Stomach smooth muscle (tissue), 2 donors: ENCODE measurements around the gene CLEC16A.

Source experiments
- H3K27ac ChIP-seq: one replicate; pipeline ENCODE4 v1.7.0; 2013; ENCODE audit warnings: mild to moderate bottlenecking, low read length, inconsistent platforms
- H3K27me3 ChIP-seq, 2 donors: one replicate each; pipeline ENCODE4 v1.7.0; 2013; ENCODE audit warnings: low read length in 2 of 2; ENCODE audit not compliant: insufficient read depth in 2 of 2, control insufficient read depth in 1 of 2
- H3K36me3 ChIP-seq, 2 donors: one replicate each; pipeline ENCODE4 v1.7.0; 2013; ENCODE audit warnings: low read length in 2 of 2; ENCODE audit not compliant: control insufficient read depth in 2 of 2, insufficient read depth in 2 of 2
- H3K4me1 ChIP-seq: one replicate; pipeline ENCODE4 v1.7.0; 2013; ENCODE audit warnings: low read length; ENCODE audit not compliant: control insufficient read depth, insufficient read depth
- H3K4me3 ChIP-seq, 2 donors: one replicate each; pipeline ENCODE4 v1.7.0; 2013; ENCODE audit warnings: low read length in 2 of 2
- H3K9ac ChIP-seq, 2 donors: one replicate each; pipeline ENCODE4 v1.7.0; 2013; ENCODE audit warnings: low read length in 2 of 2, mild to moderate bottlenecking in 1 of 2
- H3K9me3 ChIP-seq, 2 donors: one replicate each; pipeline ENCODE4 v1.7.0; 2013; ENCODE audit warnings: low read length in 2 of 2; ENCODE audit not compliant: control insufficient read depth in 2 of 2
- donor health status: healthy.
- donor health status: Pancreatic carcinoma.

The CLEC16A gene

DNA sequence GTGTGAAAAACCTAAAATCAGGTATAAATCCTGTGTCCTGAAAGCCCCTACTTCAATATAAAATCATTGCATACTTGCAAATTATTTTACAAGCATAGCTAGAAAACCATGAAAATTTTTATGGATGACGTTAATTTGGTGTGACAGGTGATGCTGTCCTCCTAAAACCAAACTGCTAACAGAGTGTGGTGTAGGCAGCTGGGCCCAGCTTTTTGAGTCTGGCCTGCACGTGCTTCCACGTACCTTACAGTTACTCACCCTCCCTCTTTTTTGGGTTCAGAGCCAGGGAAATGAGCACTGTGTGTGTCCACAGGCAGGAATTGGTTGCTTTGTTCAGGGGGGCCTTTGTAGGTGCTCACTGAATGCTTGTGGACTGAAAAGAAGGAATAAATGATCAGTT, 36.4 kb downstream of the CLEC16A start:
- Histone ChIP-seq H3K27ac (peak overlapping the region; percentile 89), H3K4me1 (peaks cover 22% of the 10 kb centered on the region), H3K9ac (no peak overlapping the region), H3K4me3 (no peak overlapping the region), H3K27me3 (no peaks in the 10 kb centered on the region), H3K9me3 (no peaks in the 10 kb centered on the region), H3K36me3 (peaks cover 6 to 8% of the 10 kb centered on the region in 2 donors)

DNA sequence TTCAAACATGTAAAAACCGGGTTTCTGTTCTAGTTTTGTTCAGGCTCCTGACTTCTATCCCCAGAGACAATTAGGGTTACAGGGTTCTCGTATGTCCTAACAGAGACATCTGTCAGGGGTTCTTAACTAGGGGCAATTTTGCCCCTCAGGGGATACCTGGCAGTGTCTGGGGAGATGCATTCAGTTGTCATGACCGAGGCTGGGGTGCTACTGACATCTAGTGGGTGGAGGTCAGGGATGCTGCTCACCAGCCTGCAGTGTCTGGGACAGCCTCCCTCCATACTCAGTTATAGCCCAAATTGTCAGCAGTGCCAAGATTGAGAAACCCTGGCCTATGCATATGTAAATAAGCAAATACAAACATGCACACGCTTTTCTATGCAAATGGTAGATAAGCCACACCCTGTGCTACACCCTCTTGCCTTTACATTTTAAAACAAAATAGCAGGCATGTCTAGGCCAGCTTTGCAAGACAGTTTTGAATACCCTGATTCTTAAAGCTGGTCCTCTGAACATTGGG, 37.4 kb downstream of the CLEC16A start:
- H3K9ac ChIP-seq: no peak overlapping the region

DNA sequence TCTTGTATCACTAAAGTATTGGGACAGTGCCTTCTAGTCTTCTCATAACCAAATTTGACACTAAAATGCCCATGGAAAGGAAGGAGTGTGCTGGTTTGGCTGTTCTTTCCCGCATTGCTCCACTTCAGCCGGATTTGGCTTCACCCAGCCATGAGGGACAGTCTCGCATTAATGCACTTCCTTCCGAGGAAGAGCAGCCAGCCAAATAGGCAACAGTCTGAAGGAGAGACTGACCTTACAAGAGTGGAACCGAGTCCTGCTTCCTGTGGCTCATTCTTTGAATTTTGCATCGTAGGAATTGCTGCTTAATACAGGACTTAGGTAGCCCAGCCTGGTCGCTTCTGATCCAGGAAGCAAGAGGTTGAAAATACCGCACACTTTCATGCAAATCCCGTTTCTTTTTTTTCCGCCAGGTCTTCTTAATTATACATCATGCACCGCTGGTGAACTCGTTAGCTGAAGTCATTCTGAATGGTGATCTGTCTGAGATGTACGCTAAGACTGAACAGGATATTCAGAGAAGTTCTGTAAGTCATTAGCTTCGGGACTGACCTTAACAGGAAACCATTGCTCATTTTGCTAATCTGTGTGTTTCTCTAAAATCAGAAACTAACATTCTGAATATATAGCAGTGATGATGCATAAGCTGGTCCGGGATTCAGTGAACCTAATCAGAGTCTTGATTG, 38.2 kb downstream of the CLEC16A start:
- Histone ChIP-seq H3K27me3 (no peaks in the 10 kb centered on the region), H3K4me1 (peaks cover 22% of the 10 kb centered on the region), H3K36me3 (peaks cover 4 to 8% of the 10 kb centered on the region in 2 donors), H3K9me3 (no peaks in the 10 kb centered on the region), H3K4me3 (no peak overlapping the region), H3K27ac (no peak overlapping the region), H3K9ac (no peak overlapping the region)

More for the DNA sequence above, 37.4 kb downstream of the CLEC16A start:
- no peak overlapping the region for H3K4me3 ChIP-seq
- no peaks in the 10 kb centered on the region for H3K27me3 ChIP-seq
- H3K9me3 ChIP-seq: no peaks in the 10 kb centered on the region
- peaks cover 6 to 8% of the 10 kb centered on the region in 2 donors for H3K36me3 ChIP-seq
- peaks cover 22% of the 10 kb centered on the region for H3K4me1 ChIP-seq
- no peak overlapping the region for H3K27ac ChIP-seq

DNA sequence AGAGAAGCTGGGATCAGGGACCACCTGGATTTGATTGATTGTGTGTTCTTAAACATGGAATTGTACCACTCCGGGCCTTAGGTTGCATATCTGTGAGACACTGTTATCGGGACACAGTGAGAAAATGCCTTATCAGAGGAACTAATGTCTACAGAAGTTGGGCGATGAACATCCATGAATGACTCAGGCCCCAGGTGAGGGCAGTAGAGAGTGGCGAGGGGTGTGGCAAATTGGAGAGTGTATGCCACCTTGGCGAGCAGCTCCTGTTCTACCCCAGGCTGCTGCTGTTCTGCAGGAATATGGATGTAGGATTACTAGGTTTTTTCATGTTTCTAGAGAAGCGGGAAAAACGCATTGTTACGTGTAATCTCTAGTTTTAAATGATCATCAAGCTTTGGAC, 38.8 kb downstream of the CLEC16A start:
- Histone ChIP-seq H3K9ac (no peak overlapping the region), H3K9me3 (no peaks in the 10 kb centered on the region), H3K4me1 (peaks cover 22% of the 10 kb centered on the region), H3K36me3 (peaks cover 2 to 8% of the 10 kb centered on the region in 2 donors), H3K27me3 (no peaks in the 10 kb centered on the region), H3K27ac (no peak overlapping the region), H3K4me3 (no peak overlapping the region)

DNA sequence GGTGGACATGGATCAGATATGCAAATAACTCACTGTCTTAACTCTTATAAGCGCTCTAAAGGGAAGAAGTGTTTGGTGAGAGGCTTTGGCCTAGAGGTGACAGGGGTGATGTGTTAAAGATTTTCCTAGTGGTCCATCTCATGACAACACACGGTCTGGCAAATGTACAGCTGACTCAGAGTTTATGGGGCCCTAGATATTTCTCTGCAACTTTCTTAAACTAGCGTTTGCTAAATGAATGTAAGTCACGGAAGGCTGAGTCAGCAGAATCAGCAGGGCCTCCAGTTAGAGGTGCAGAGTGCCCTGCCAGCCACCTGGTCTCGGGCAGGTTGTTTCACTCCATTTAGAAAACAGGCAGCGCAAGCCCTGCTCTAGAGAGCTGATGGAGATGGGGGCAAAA, 40.1 kb downstream of the CLEC16A start:
- Histone ChIP-seq H3K9me3 (no peaks in the 10 kb centered on the region), H3K4me3 (no peak overlapping the region), H3K27ac (no peak overlapping the region), H3K36me3 (peaks cover 6 to 13% of the 10 kb centered on the region in 2 donors), H3K4me1 (peaks cover 14% of the 10 kb centered on the region), H3K9ac (no peak overlapping the region), H3K27me3 (no peaks in the 10 kb centered on the region)

DNA sequence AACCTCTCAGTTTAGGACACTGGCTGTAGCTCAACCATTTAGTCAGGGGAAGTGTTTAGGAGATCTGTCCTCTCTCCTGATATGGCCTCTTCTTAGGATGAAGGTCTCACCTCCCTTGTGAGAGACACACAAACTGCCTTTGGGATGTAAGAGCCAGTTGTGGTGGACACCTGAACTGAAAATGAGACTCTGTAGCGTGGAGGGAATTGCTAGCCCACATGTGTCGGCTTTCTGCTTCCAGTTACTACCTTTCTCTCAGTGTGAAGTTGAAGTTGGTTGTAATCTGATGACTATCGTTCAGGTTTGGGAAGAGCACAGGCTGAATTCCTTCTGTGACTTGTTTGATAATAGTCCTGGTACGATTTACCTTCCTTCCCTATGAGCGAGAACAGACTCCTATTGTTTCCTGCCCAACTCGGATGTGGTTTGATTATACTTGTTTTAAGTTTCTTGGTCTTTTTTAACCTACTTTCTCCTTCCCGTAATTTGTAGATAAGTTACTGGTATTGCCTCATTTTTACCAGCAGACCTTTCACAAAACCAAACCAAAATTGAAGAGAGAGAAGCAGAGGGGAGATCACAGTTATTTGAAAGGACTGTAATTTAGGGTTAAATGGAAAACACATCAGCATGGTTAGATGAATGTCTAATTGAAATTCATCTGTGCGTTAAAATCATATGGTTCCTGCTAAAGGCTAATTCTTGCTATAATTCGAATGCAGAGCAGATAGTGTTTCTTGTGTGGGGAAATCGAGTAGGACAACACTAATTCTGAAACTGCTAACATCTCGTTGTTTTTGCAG, 43.2 kb downstream of the CLEC16A start:
- H3K4me3 ChIP-seq: no peak overlapping the region
- H3K9me3 ChIP-seq: no peaks in the 10 kb centered on the region
- H3K27me3 ChIP-seq: no peaks in the 10 kb centered on the region
- H3K36me3 ChIP-seq: peaks cover 6 to 13% of the 10 kb centered on the region in 2 donors
- H3K9ac ChIP-seq: no peak overlapping the region
- H3K4me1 ChIP-seq: peaks cover 10% of the 10 kb centered on the region
- H3K27ac ChIP-seq: no peak overlapping the region

DNA sequence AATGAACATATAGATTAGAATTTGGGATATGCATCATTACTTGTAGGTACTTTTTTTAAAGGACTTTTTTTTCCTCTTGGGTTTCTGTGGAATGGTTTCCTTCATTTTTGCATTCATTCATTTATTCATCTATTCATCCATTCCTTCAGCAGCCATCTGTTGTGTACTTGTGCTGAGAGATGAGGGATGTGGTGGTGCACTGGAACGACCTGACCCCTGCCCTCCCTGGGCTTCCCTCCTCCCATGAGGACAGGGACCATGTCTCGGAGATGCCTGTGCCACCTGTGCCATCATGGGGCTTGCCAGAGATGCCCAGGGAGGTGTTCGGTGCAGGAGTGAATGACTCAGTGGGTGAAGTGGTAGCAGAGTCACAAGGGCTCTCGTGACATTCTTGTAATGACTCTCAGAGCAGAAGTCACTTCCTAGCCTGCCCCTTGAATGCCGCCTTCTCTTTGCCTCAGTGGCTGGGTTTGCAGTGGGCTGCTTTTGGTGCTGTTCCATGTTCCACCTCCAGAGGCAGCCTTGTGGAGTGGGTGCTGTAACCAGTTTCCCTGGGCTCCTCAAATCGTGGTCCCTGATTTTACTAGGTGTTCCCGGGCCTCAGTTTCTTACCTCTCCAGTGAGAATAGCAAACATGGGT, 43.9 kb downstream of the CLEC16A start:
- Histone ChIP-seq H3K4me1 (peaks cover 13% of the 10 kb centered on the region), H3K27me3 (no peaks in the 10 kb centered on the region), H3K27ac (no peak overlapping the region), H3K9ac (no peak overlapping the region), H3K9me3 (no peaks in the 10 kb centered on the region), H3K36me3 (peaks cover 6 to 9% of the 10 kb centered on the region in 2 donors), H3K4me3 (no peak overlapping the region)

DNA sequence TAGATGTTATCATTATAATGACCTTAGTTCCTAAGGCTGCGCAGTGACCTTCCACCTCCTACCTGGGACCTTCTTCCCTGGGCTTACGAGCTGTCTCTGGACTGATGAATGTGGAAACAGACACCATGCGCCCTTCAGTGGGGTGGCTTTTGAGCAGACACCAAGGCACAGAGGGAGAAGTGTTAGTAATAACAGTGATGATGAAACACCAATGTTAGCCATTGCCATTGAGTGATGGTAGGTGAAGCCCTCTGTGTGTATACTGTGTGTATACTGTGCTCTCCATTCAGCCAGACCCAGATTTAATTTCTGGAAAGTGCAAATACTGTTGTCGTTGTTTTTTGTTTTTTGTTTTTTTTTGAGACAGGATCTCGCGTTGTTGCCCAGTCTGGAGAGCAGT, 44.5 kb downstream of the CLEC16A start:
- H3K27me3 ChIP-seq: no peaks in the 10 kb centered on the region
- H3K9me3 ChIP-seq: no peaks in the 10 kb centered on the region
- peaks cover 13% of the 10 kb centered on the region for H3K4me1 ChIP-seq
- H3K9ac ChIP-seq: no peak overlapping the region
- no peak overlapping the region for H3K27ac ChIP-seq
- H3K36me3 ChIP-seq: peaks cover 8 to 9% of the 10 kb centered on the region in 2 donors
- no peak overlapping the region for H3K4me3 ChIP-seq

DNA sequence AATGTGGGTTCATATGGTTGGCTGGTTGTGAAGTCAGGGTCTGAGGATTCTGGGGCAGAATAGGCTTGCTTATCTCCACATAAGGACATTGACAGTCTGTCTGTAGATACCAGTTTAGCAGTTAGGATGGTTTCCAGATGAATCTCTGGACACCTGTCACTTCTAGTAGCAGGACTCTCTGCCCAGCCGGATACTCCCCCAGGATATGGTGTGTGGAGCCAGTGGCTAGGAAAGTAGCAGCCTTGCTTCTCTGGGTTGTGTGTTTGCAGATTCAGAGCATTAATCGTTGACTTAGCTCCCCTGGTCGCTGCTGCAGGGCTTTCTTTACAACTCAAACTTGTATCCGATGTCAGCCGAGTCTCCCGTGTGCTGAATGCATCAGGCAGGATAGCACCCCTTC, 45.2 kb downstream of the CLEC16A start:
- Histone ChIP-seq H3K4me3 (no peak overlapping the region), H3K9me3 (no peaks in the 10 kb centered on the region), H3K27me3 (no peaks in the 10 kb centered on the region), H3K9ac (no peak overlapping the region), H3K27ac (no peak overlapping the region), H3K4me1 (peaks cover 13% of the 10 kb centered on the region), H3K36me3 (peaks cover 10 to 11% of the 10 kb centered on the region in 2 donors)

DNA sequence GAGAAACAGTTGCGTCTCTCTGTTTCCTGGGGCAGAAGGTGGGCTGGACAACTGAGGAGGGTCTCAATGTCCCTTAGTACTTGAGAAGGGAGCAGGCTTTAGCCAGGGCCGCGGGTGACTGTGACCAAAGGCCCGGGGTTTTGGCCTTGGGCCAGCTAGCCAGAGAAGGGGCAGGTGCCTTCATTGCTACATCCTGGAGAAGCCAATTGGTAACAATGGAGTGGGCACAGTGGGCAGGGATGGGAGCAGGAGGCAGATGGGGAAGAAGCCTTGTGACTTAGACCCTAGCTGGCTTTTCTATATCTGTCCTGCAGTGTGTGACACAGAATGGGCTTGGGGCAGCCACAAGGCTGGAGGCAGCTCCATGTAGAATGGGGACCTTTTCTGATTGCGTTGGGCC, 46.0 kb downstream of the CLEC16A start:
- no peak overlapping the region for H3K9ac ChIP-seq
- peaks cover 10 to 14% of the 10 kb centered on the region in 2 donors for H3K36me3 ChIP-seq
- H3K4me1 ChIP-seq: peaks cover 13% of the 10 kb centered on the region
- H3K27me3 ChIP-seq: no peaks in the 10 kb centered on the region
- no peak overlapping the region for H3K27ac ChIP-seq
- no peak overlapping the region for H3K4me3 ChIP-seq
- no peaks in the 10 kb centered on the region for H3K9me3 ChIP-seq
